ENCODE measurements around the gene FA2H. TPM values are rescaled to one million over a fixed set of nuclear protein-coding genes. Genes with fewer than 3 reads are reported as not detected.
"Not testable (repeated sequence)": the region's sequence is repeated elsewhere in the genome, so short reads cannot be mapped to it uniquely, and the experiment has no call there.

FA2H gene
- total and polyA plus RNA-seq, 2 experiments from 2014 or later = 5.7 to 6.3 TPM

- TF ChIP-seq EZH2 (IDR thresholded peaks at IDR 0.05; ENCODE audit: low read depth, unreplicated experiment) (no peak), CTCF (conservative IDR thresholded peaks at IDR 0.05; ENCODE audit: low read depth in 2 of 2) (peak; percentile 80 to 98)
- no peaks in the 10 kb centered on the region for H3F3A ChIP-seq (replicated peaks; ENCODE audit: low read depth)
- peak overlapping the region; percentile 50; the same call in 1 of the 2 replicates for H3K4me2 ChIP-seq
- ATAC-seq (peak; percentile 97), DNase-seq (ENCODE audit: low spot score) (peak; percentile 94)
- Mint-ChIP-seq H3K4me3 (no peak overlapping the region), H3K9me3 (peaks cover 19% of the 10 kb centered on the region), H3K4me1 (peaks cover 28% of the 10 kb centered on the region), H3K27me3 (ENCODE audit: insufficient read depth, low read depth, poor library complexity) (peaks cover 25% of the 10 kb centered on the region), H3K36me3 (ENCODE audit: low read depth) (peaks cover 16% of the 10 kb centered on the region; the same call in 2 of the 3 replicates), H3K27ac (no peak overlapping the region)
- peaks cover 36% of the 10 kb centered on the region for H3K4me1 ChIP-seq (ENCODE audit: insufficient read depth)
- no peaks in the 10 kb centered on the region for H4K20me1 ChIP-seq (replicated peaks; ENCODE audit: insufficient read depth)
- H2AFZ ChIP-seq = peak overlapping the region; percentile 81
- H3K36me3 ChIP-seq (ENCODE audit: insufficient read depth) = no peaks in the 10 kb centered on the region
- no peaks in the 10 kb centered on the region for H3K79me2 ChIP-seq (replicated peaks; ENCODE audit: insufficient read depth)
- H3K4me3 ChIP-seq = no peak overlapping the region; the same call in 1 of the 2 replicates
- H3K9me2 ChIP-seq (ENCODE audit: insufficient read depth) = no peaks in the 10 kb centered on the region
- H3K27me3 ChIP-seq (ENCODE audit: insufficient read depth) = peaks cover 18% of the 10 kb centered on the region
- H3K27ac ChIP-seq (ENCODE audit: low read depth) = no peak overlapping the region
These were observed 38.6 kb upstream of the FA2H start for GRCh38 chr16:74813109-74813641.

GRCh38 chr16:74811911-74812310 is 37.3 kb upstream of the FA2H start:
- H3K4me1 ChIP-seq (ENCODE audit: insufficient read depth) = peaks cover 31% of the 10 kb centered on the region
- Mint-ChIP-seq H3K27ac (no peak overlapping the region), H3K4me1 (peaks cover 26% of the 10 kb centered on the region), H3K36me3 (ENCODE audit: low read depth) (peaks cover 20% of the 10 kb centered on the region), H3K9me3 (peaks cover 30% of the 10 kb centered on the region), H3K4me3 (no peak overlapping the region), H3K27me3 (ENCODE audit: insufficient read depth, low read depth, poor library complexity) (peaks cover 21% of the 10 kb centered on the region)
- DNase-seq (ENCODE audit: low spot score) (no peak), ATAC-seq (no peak)
- no peaks in the 10 kb centered on the region for H3F3A ChIP-seq (replicated peaks; ENCODE audit: low read depth)
- no peak for TF ChIP-seq CREB1 (CRISPR knock-in tag; IDR thresholded peaks at IDR 0.05; ENCODE audit: low read depth)
- no peak for TF ChIP-seq ZNF114 (CRISPR knock-in tag; IDR thresholded peaks at IDR 0.05)
- H4K20me1 ChIP-seq (replicated peaks; ENCODE audit: insufficient read depth) = no peaks in the 10 kb centered on the region
- peak overlapping the region; percentile 50 for H3K4me2 ChIP-seq
- peaks cover 18% of the 10 kb centered on the region for H3K27me3 ChIP-seq (ENCODE audit: insufficient read depth)
- no peaks in the 10 kb centered on the region for H3K36me3 ChIP-seq (ENCODE audit: insufficient read depth)
- no peaks in the 10 kb centered on the region for H3K9me2 ChIP-seq (ENCODE audit: insufficient read depth)
- no peak overlapping the region for H3K27ac ChIP-seq (ENCODE audit: low read depth)
- no peak overlapping the region for H3K4me3 ChIP-seq
- H2AFZ ChIP-seq = no peak overlapping the region
- no peaks in the 10 kb centered on the region for H3K79me2 ChIP-seq (replicated peaks; ENCODE audit: insufficient read depth)

GRCh38 chr16:74811216-74811615 is 36.6 kb upstream of the FA2H start:
- peak; percentile 61 for DNase-seq (ENCODE audit: low spot score)
- peaks cover 37% of the 10 kb centered on the region for H3K9me3 Mint-ChIP-seq
- peaks cover 25% of the 10 kb centered on the region for H3K36me3 Mint-ChIP-seq (ENCODE audit: low read depth)
- Histone ChIP-seq H3K4me1 (ENCODE audit: insufficient read depth) (peaks cover 29% of the 10 kb centered on the region), H3K27me3 (ENCODE audit: insufficient read depth) (peaks cover 18% of the 10 kb centered on the region), H3K4me3 (peak overlapping the region; percentile 20; the same call in 1 of the 2 replicates), H3K4me2 (peak overlapping the region; percentile 64)
- not testable (repeated sequence) for ATAC-seq; H3K79me2 ChIP-seq (replicated peaks; ENCODE audit: insufficient read depth); H3K27ac ChIP-seq (ENCODE audit: low read depth); H4K20me1 ChIP-seq (replicated peaks; ENCODE audit: insufficient read depth); H3K9me2 ChIP-seq (ENCODE audit: insufficient read depth); H3K36me3 ChIP-seq (ENCODE audit: insufficient read depth); H3K4me3 Mint-ChIP-seq; H3F3A ChIP-seq (replicated peaks; ENCODE audit: low read depth); H3K27ac Mint-ChIP-seq; H2AFZ ChIP-seq
- peaks cover 25% of the 10 kb centered on the region for H3K4me1 Mint-ChIP-seq
- H3K27me3 Mint-ChIP-seq (ENCODE audit: insufficient read depth, low read depth, poor library complexity) = peaks cover 21% of the 10 kb centered on the region

Measured in GM23338 (cell line).